Activated naive CD4-positive, alpha-beta T cell treated with anti-CD3 and anti-CD28 coated beads for 36 hours (primary cell): ENCODE data around the gene ANAPC10. TPM values are rescaled to one million over a fixed set of nuclear protein-coding genes. Genes with fewer than 3 reads are reported as not detected.

Source experiments
- CTCF ChIA-PET: fragments of 350-600 bp; sonication (Branson Sonifier 250); formaldehyde crosslinking; loops from one replicate; lab custom pipeline; 2021; ENCODE audit warnings: antibody characterized with exemption; lab: Charles Lee
- DNase-seq: peaks from one replicate; pipeline ENCODE4 v3.0.0-alpha.2; 2020
- H3K27ac Mint-ChIP-seq: one replicate; pipeline ENCODE4 v1.8.0; 2021; ENCODE audit warnings: mild to moderate bottlenecking, mixed read lengths
- H3K27me3 Mint-ChIP-seq: one replicate; pipeline ENCODE4 v1.8.0; 2021; ENCODE audit warnings: low read depth, mixed read lengths
- H3K36me3 Mint-ChIP-seq: one replicate; pipeline ENCODE4 v1.8.0; 2021; ENCODE audit warnings: low read depth, mixed read lengths
- H3K4me1 Mint-ChIP-seq: one replicate; pipeline ENCODE4 v1.8.0; 2021; ENCODE audit warnings: low read depth, mixed read lengths
- H3K4me3 Mint-ChIP-seq: one replicate; pipeline ENCODE4 v1.8.0; 2021; ENCODE audit warnings: mild to moderate bottlenecking, moderate library complexity, mixed read lengths
- H3K9me3 Mint-ChIP-seq: one replicate; pipeline ENCODE4 v1.8.0; 2021; ENCODE audit warnings: mixed read lengths
- intact Hi-C: fragments of 100-400 bp; cut with micrococcal nuclease; formaldehyde crosslinking; loops from one replicate; pipeline ENCODE4 v1.15.1; 2023
- total RNA-seq, 2 experiments: library from RNA; stranded (reverse); gene quantifications; one replicate each; pipeline ENCODE4 v1.2.3, GENCODE V29; 2021

Gene ANAPC10
- total RNA-seq, 2 experiments from 2014 or later = 23.5 to 26.5 TPM

- Mint-ChIP-seq H3K27me3 (no peaks in the 10 kb centered on the region), H3K9me3 (peaks cover 15% of the 10 kb centered on the region), H3K4me3 (no peak overlapping the region), H3K27ac (no peak overlapping the region), H3K36me3 (no peaks in the 10 kb centered on the region), H3K4me1 (no peaks in the 10 kb centered on the region)
- DNase-seq = no peak
- CTCF ChIA-PET = no interaction called here
- intact Hi-C loops = no loop called here
Observed at GRCh38 chr4:144985014-144985413, 113.0 kb downstream of the ANAPC10 start.

GRCh38 chr4:144984241-144984640, 113.8 kb downstream of the ANAPC10 start:
- H3K9me3 Mint-ChIP-seq = peaks cover 18% of the 10 kb centered on the region
- H3K27ac Mint-ChIP-seq = no peak overlapping the region
- no peak overlapping the region for H3K4me3 Mint-ChIP-seq
- CTCF ChIA-PET = no interaction called here
- no peak for DNase-seq
- intact Hi-C loops = no loop called here
- H3K27me3 Mint-ChIP-seq = no peaks in the 10 kb centered on the region
- H3K4me1 Mint-ChIP-seq = no peaks in the 10 kb centered on the region
- H3K36me3 Mint-ChIP-seq = no peaks in the 10 kb centered on the region

GRCh38 chr4:144975718-144976117, 122.3 kb downstream of the ANAPC10 start:
- CTCF ChIA-PET = no interaction called here
- Mint-ChIP-seq H3K27ac (no peak overlapping the region), H3K4me1 (no peaks in the 10 kb centered on the region), H3K4me3 (no peak overlapping the region), H3K9me3 (peaks cover 11% of the 10 kb centered on the region), H3K27me3 (no peaks in the 10 kb centered on the region), H3K36me3 (no peaks in the 10 kb centered on the region)
- intact Hi-C loops = no loop called here
- no peak for DNase-seq

- intact Hi-C loops = no loop called here
- no peaks in the 10 kb centered on the region for H3K36me3 Mint-ChIP-seq
- no peak overlapping the region for H3K27ac Mint-ChIP-seq
- H3K4me3 Mint-ChIP-seq = no peak overlapping the region
- CTCF ChIA-PET = no interaction called here
- no peaks in the 10 kb centered on the region for H3K9me3 Mint-ChIP-seq
- DNase-seq = no peak
- H3K4me1 Mint-ChIP-seq = no peaks in the 10 kb centered on the region
- no peaks in the 10 kb centered on the region for H3K27me3 Mint-ChIP-seq
Observed at GRCh38 chr4:144970597-144970996, 127.4 kb downstream of the ANAPC10 start.

GRCh38 chr4:144969821-144970220, 128.2 kb downstream of the ANAPC10 start:
- Mint-ChIP-seq H3K36me3 (no peaks in the 10 kb centered on the region), H3K9me3 (no peaks in the 10 kb centered on the region), H3K27ac (no peak overlapping the region), H3K4me1 (no peaks in the 10 kb centered on the region), H3K27me3 (no peaks in the 10 kb centered on the region), H3K4me3 (no peak overlapping the region)
- intact Hi-C loops = no loop called here
- no peak for DNase-seq
- CTCF ChIA-PET = no interaction called here

GRCh38 chr4:144968606-144969005, 129.4 kb downstream of the ANAPC10 start:
- Mint-ChIP-seq H3K9me3 (no peaks in the 10 kb centered on the region), H3K4me3 (no peak overlapping the region), H3K27ac (no peak overlapping the region), H3K4me1 (no peaks in the 10 kb centered on the region), H3K27me3 (no peaks in the 10 kb centered on the region), H3K36me3 (no peaks in the 10 kb centered on the region)
- no peak for DNase-seq
- intact Hi-C loops = no loop called here
- CTCF ChIA-PET = interaction anchor here (0.6 kb wide), 1 partner anchor 110 kb away, joined by 5 read pairs; no protein-coding TSS in a partner anchor

- H3K9me3 Mint-ChIP-seq = peaks cover 2% of the 10 kb centered on the region
- no peaks in the 10 kb centered on the region for H3K27me3 Mint-ChIP-seq
- CTCF ChIA-PET = no interaction called here
- H3K4me1 Mint-ChIP-seq = no peaks in the 10 kb centered on the region
- no peak for DNase-seq
- intact Hi-C loops = no loop called here
- H3K4me3 Mint-ChIP-seq = no peak overlapping the region
- no peak overlapping the region for H3K27ac Mint-ChIP-seq
- no peaks in the 10 kb centered on the region for H3K36me3 Mint-ChIP-seq
Observed at GRCh38 chr4:144967161-144967560, 130.8 kb downstream of the ANAPC10 start.

- DNase-seq = no peak
- CTCF ChIA-PET = no interaction called here
- no peaks in the 10 kb centered on the region for H3K36me3 Mint-ChIP-seq
- no peaks in the 10 kb centered on the region for H3K4me1 Mint-ChIP-seq
- no peaks in the 10 kb centered on the region for H3K27me3 Mint-ChIP-seq
- H3K27ac Mint-ChIP-seq = no peak overlapping the region
- intact Hi-C loops = no loop called here
- H3K9me3 Mint-ChIP-seq = peaks cover 30% of the 10 kb centered on the region
- no peak overlapping the region for H3K4me3 Mint-ChIP-seq
Observed at GRCh38 chr4:144962300-144962699, 135.7 kb downstream of the ANAPC10 start.

GRCh38 chr4:144955104-144955503, 142.9 kb downstream of the ANAPC10 start:
- Mint-ChIP-seq H3K9me3 (peaks cover 53% of the 10 kb centered on the region), H3K27me3 (no peaks in the 10 kb centered on the region)
- CTCF ChIA-PET = no interaction called here

GRCh38 chr4:144954230-144954629, 143.8 kb downstream of the ANAPC10 start:
- H3K27me3 Mint-ChIP-seq = no peaks in the 10 kb centered on the region
- DNase-seq = no peak
- H3K4me1 Mint-ChIP-seq = no peaks in the 10 kb centered on the region
- no peaks in the 10 kb centered on the region for H3K36me3 Mint-ChIP-seq
- peaks cover 46% of the 10 kb centered on the region for H3K9me3 Mint-ChIP-seq
- intact Hi-C loops = no loop called here
- CTCF ChIA-PET = no interaction called here
- no peak overlapping the region for H3K4me3 Mint-ChIP-seq
- H3K27ac Mint-ChIP-seq = no peak overlapping the region

More at GRCh38 chr4:144955104-144955503, 142.9 kb downstream of the ANAPC10 start:
- intact Hi-C loops = no loop called here
- no peaks in the 10 kb centered on the region for H3K4me1 Mint-ChIP-seq
- H3K4me3 Mint-ChIP-seq = no peak overlapping the region
- no peak for DNase-seq
- H3K36me3 Mint-ChIP-seq = no peaks in the 10 kb centered on the region
- H3K27ac Mint-ChIP-seq = no peak overlapping the region

GRCh38 chr4:144948421-144948820, 149.6 kb downstream of the ANAPC10 start:
- no peaks in the 10 kb centered on the region for H3K36me3 Mint-ChIP-seq
- H3K27me3 Mint-ChIP-seq = no peaks in the 10 kb centered on the region
- no peaks in the 10 kb centered on the region for H3K4me1 Mint-ChIP-seq
- no peak overlapping the region for H3K27ac Mint-ChIP-seq
- H3K4me3 Mint-ChIP-seq = no peak overlapping the region
- intact Hi-C loops = no loop called here
- CTCF ChIA-PET = no interaction called here
- no peak for DNase-seq
- H3K9me3 Mint-ChIP-seq = peaks cover 13% of the 10 kb centered on the region

GRCh38 chr4:144948009-144948408, 150.0 kb downstream of the ANAPC10 start:
- intact Hi-C loops = no loop called here
- Mint-ChIP-seq H3K36me3 (no peaks in the 10 kb centered on the region), H3K27ac (no peak overlapping the region), H3K4me3 (no peak overlapping the region), H3K4me1 (no peaks in the 10 kb centered on the region), H3K9me3 (peaks cover 11% of the 10 kb centered on the region), H3K27me3 (no peaks in the 10 kb centered on the region)
- DNase-seq = no peak
- CTCF ChIA-PET = no interaction called here
